HG03175 (cell line): ENCODE measurements around the gene SUGCT.
A peak's percentile ranks its signal among the peaks of the same experiment; 100 is the strongest.
"Not testable (repeated sequence)": the region's sequence is repeated elsewhere in the genome, so short reads cannot be mapped to it uniquely, and the experiment has no call there.

Source experiments
- ATAC-seq: cut with Tn5 transposase; IDR thresholded peaks from one replicate; pipeline ENCODE4 v1.9.1; 2021; ENCODE audit warnings: mild to moderate bottlenecking, moderate library complexity; ENCODE audit not compliant: unreplicated experiment

The SUGCT gene

DNA sequence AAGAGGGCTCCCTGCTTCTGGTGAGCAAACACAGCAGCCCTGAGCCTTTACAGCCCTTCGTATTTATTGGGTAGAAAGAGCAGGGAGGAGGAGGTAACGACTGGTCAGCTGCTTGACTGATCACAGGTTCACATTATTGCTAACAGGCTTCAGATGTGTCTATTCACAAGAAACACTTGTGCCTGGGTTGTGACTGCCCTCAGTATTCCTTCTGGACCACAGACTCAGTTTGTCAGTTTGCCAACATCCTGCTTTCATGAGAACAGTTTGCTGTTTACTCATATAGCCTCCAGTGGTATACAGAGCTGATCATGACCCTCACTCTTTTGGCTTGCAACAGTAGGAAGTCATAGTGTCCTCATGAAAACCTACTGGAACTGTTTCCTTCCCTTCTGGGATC lies 467.5 kb downstream of the SUGCT start:
- ATAC-seq = not testable (repeated sequence)

DNA sequence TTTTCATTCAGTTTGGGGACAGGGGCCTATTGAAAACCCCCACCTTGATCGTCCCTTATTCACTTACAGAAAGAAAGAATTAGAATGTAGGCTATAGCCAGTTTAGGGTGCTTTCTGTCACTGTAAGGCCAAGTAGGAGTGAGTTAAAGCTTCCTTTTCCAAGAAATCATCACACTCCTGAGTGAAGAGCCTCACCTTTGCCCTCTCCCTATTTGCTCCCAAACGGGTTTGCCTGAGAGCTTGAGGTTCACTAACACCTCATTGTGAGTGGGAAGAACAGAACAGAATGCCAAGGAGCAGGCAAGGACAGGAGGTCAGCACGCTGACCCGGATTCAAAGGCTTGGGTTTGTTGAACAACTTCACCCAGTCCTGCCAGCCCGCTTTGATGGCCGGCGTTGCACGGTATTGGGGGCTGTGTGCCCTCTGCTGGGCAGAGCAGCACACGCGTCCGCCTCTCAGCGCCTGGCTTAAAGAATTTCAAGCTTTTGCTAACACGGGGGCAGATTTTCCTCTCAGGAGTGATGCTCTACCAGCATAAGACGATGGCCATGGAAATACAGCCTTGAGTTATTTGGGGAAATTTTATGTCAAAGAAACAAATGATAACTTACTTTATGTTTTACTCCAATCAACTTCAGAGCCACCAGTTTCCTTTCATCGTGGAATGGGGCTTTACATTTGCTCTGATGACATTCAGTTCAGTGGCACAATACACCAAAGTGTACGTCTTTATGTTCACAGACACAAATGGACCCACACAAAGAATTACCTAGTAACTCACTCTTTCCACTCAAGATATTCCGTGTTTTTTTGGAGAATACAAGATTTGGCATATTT lies 470.0 kb downstream of the SUGCT start:
- ATAC-seq = peak; percentile 83

DNA sequence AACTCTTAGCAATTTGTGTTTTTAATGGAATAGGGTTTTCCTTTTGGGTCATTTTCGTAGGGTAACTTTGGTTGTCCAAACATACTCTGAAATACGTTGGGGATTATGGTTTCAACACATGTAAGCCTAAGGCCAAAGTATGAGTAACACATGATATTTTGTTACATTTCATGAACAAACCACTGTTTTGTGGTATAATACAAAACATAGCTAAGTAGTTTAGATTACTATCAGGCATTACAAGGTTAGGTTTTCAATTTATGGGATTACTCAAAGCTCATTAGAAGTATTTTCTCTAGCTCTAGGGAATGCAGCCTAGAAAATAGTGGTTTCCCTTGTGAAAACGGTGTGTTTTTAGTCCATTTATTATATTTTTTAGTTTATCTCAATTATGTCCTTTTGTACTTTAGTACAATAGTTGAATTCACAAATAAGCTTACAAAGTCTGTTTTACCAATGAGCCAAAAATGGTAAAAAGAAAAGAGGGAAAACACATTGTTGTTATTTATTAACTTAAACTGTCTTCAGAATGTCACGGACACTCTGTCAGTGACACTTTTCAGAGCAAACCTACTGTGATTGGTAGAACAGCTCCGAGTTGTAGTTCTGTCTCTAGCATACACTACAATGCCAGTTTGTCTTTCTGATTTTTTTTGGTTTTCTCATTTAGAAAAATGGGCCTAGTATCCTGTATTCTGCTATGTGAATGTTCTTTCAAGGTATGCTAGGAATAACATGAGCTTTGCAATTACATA lies 473.7 kb downstream of the SUGCT start:
- no peak for ATAC-seq

- ATAC-seq = no peak
These were observed 475.7 kb downstream of the SUGCT start for GRCh38 chr7:40610461-40610860.

DNA sequence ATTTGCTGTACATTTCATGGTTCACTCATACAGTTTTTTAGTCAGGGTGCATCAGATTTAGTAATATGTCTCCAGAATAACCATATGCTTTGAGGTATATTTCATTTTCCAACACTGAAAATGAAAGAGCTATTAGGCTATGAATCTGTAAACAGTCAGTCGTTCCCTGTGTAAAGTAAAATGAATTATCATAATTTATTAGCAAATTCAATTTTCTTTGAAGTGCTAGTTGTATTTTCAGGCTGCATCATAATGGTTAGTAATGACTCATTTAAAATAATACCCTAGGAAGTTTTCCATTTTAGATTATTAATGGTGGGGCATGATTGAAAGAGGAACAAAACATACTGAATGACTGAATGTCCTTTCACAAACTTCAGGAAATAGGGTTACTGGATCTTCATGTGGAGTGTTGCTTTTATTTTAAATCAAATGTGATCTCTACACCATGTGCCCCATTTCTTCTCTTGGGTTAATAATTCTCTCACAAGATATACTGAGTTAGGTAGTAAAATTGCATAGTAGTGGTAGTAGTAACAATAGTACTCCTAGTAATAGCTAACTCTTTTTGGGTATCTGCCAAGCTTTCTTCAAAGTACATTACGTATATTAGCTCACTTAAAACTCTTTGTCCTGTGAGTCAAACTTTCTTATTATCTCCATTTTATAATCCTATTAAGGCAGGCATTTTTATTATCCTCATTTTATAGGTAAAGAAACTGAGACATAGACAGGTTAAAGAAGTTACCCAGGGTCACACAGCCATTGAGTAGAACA lies 476.5 kb downstream of the SUGCT start:
- no peak for ATAC-seq

- ATAC-seq = no peak
These were observed 477.5 kb downstream of the SUGCT start for GRCh38 chr7:40612298-40612697.

DNA sequence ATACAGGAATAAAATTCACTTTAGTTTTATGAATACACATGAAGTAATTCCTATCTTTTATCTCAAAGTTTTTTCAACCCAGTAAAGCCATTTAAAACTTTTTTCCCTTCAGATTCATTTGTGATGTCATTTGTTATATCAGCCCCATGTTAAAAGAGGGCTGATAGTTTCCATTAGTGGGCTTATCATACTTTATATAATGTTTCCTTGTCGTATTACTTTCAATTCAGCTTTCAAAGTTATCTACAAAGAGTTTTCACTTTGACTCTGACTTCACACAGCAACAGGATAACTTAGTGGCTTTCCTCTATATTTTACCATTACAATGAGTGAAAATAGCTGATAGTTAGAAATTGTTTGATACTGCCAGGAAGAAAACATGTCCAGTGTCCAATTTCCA lies 484.8 kb downstream of the SUGCT start:
- no peak for ATAC-seq

DNA sequence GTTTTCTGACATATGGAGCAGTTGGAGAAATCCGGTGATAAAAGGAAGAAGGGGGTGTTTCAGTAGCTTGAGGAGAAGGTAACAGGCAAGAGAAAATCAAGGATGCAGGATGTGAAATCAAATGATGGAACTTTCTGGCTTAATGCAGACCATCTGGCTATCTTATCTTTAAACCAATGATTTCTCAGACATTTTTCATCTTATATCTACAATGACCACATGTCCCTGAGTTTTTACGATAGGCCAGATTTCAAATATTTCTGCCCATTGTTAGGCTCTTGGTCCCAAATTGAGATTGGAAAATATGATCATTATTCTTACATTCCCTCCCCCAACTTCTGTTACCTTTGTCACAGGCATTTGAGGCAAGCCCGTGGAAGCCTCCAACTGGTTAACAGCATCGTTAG lies 486.8 kb downstream of the SUGCT start:
- ATAC-seq = no peak

DNA sequence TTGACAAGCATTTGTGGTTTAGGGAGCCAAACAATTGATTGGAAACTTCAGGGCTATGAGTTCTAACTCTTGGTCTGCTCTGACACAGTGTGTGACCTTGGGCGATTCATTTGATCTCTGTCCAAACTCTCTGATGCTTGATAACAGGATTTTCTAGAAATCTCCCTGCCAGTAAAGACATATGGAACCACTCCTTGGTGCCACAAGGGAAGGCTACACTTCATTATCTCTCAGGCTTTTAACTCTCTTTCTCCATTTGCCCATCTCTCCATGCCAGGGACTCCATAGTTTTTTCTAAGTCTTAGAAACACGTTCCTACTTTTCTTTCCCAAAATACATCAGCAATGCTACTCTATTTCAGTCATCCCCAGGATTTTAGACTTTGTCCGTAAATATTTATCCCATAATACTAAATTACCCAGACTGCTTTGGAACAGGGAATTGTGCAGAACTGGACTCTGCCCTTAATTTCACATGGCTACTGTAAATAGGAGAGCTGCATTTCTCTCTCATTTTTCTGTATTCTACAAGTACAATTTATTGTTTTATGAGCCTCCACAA lies 488.2 kb downstream of the SUGCT start:
- ATAC-seq = no peak

- no peak for ATAC-seq
These were observed 489.1 kb downstream of the SUGCT start for GRCh38 chr7:40623863-40624262.

DNA sequence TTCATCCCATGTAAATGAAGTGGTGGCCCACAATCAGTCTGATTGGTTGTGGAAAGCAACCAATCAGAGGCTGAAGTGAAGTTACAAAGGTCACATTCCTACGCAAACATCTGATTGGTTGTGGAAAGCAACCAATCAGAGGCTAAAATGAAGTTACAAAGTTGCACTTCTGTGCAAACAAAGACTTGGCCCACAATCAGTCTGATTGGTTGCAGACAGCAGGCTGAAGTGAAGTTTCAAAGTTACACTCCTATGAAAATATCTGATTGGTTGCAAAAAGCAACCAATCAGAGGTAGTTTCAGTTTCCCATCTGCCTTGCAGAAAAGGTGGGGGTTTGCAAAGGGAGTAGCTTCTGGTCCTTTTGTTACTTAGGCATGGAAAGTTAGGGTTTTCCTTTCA lies 492.6 kb downstream of the SUGCT start:
- not testable (repeated sequence) for ATAC-seq

DNA sequence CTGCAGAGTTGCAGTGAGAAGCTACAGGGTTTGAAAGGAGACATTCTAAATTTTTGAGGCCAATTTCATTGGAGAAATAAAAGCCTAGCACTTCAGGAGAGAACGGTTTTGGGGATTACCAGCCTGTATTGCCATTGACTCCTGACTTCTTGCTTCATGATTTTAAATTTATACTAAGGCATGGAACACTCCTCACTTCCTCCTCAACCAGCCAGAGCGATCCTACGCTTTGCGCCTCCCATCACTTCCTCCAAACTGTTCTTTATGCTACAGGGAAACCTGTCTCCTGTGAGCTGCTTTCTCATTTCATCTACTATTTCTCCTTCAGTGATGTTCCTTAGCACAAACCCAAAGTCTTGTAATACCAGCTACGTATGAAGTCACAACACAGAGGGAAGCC lies 495.1 kb downstream of the SUGCT start:
- no peak for ATAC-seq

- ATAC-seq = no peak
These were observed 499.3 kb downstream of the SUGCT start for GRCh38 chr7:40634118-40634517.

GRCh38 chr7:40638545-40639320 lies 503.9 kb downstream of the SUGCT start:
- ATAC-seq = no peak

DNA sequence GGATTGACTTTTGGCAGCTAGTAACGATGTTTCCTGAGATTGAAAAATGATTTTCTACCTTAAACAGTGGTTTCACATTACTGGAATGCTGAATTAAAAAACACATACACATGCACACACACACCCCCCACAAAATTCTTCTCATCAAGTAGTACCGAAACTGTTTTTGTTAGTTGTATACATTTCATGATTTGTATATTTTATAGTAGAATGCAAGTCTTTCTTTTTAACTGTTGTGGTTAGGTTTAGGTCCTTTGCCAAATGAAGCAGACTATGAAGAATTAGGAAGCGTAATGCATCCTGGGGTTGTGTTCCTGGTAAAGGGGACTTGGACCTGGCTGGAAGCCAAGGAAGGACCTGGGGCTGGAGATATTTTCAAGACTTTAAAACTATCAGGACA lies 505.8 kb downstream of the SUGCT start:
- ATAC-seq = no peak

DNA sequence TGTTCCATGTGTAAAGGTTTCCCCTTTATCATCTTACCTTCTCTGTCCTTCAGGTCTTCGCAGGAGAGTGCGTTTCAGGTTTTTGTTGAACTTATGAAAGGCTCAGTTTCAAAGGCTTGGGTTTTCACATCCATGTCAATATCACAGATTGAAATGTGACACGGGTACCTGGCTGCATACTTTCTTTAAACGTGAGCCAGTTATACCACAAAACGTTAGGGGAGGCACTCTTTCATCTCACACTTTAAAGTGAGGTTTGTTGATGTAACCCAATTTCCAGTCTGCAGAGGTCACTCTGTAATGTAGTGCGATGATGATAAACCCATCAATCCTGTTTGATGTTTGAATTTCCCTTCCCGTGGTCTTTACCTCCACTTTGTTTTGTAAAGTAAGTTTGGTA lies 506.9 kb downstream of the SUGCT start:
- no peak for ATAC-seq

DNA sequence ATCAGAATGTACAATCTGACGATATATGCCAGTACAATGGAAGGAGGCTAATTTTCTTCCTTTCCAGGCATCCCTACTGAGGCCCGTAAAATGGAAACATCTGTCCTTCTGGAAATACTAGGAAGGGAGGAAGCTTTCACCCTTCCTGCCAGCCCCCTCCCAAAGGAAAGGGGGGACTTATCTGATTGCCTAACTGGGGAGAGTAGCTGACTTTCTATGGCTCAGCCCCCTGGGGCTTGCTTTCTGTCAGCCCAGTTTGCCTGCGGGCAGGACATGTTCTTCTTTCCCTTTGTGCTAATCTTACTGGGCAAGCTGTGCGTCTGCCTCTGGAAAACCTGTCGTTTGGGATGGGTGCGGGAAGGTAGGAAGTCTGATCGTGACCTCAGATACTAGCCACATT lies 508.9 kb downstream of the SUGCT start:
- no peak for ATAC-seq

DNA sequence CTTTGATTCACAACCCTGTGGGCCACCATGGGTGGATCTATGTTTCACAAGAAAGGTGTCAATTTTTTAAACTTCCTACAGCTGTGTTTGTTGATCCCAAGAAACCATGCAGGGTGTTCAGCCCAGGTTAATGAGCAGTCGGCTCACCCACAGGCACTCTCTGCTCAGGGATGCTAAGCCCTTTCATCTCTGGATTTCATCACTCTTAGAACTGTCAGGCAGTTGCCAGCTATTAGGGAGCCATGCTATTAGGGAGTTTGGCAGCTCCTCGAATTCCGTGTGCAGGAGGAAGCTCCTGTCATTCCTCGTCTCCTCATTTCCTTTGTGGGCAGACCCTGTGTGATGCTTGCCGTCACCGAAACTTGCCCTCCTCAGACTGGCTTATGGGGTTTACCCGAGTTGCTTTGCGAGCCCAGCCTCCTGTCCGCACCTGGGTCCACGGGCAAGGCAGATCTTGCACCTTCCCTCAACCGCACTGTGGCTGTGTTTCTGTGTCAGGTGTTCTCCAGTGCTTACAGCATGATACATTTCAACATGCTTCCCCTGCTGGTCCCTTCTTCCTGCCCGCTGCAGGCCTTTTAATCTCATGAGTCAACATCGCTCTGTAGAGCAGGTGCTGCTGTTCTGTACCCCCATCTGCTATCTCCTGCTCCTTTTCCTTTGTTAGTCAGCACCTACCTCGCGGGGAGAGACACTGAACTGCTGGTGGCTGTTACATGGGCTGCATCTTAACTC lies 509.8 kb downstream of the SUGCT start:
- ATAC-seq = no peak

- ATAC-seq = no peak
These were observed 510.4 kb downstream of the SUGCT start for GRCh38 chr7:40645197-40645596.

DNA sequence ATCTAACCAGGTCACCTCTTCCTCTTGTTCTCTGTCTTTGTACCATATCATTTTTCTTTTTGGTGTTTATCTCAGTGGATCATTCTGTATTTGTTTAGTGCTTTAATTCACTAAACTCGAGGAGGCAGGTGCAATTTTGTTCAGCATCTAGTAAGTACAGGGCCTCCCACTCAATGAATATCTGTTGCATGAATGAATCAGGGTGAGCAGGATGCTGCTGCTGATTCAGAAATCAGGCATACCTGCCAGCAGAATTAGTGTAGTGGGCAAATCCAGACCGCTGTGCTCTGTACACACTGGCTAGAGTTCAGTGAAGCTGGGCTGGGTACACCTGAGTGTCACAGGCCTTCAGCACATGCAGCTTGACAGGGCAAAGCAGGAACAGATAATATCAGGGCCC lies 511.9 kb downstream of the SUGCT start:
- ATAC-seq = no peak
